ENCODE data around the gene PPP2R3A. TPM values are rescaled to one million over a fixed set of nuclear protein-coding genes. Genes with fewer than 3 reads are reported as not detected.

The PPP2R3A gene
- total and polyA plus RNA-seq, 2 of the 4 experiments (the other 2 are of a cell fraction): 11.3 to 37.3 TPM

- BruUV-seq (replicated peaks): no TSS peak
- in situ Hi-C loops (cut with MboI; ENCODE audit: low sequenced_read_pairs): no loop called here
- POLR2A ChIA-PET (ENCODE audit: unreplicated experiment): no interaction called here
These were observed 56.3 kb downstream of the PPP2R3A start for GRCh38 chr3:136021803-136022202.

More at GRCh38 chr3:136021803-136022202, 56.3 kb downstream of the PPP2R3A start:
- Histone ChIP-seq H4K5ac (ENCODE audit: low read depth, low read length) (no peak overlapping the region), H3K9me1 (ENCODE audit: insufficient read depth, low read length) (peaks cover 3% of the 10 kb centered on the region; the same call in 1 of the 2 replicates), H3K4ac (ENCODE audit: low read depth, low read length) (no peak overlapping the region), H2BK15ac (ENCODE audit: low read depth, low read length) (no peak overlapping the region), H2BK120ac (ENCODE audit: low read depth, low read length) (no peak overlapping the region), H4K8ac (ENCODE audit: low read depth in 2 of 2, low read length in 2 of 2) (no peak overlapping the region), H3K79me1 (ENCODE audit: low read depth in 1 of 2, low read length in 2 of 2) (peaks cover 18 to 47% of the 10 kb centered on the region in 2 experiments), H2AK9ac (replicated peaks; ENCODE audit: low read depth, low read length, poor library complexity) (no peak overlapping the region), H2AFZ (replicated peaks; ENCODE audit: low read length, poor library complexity) (no peak overlapping the region), H3K27me3 (ENCODE audit: control insufficient read depth, insufficient read depth, low read length) (no peaks in the 10 kb centered on the region), H2BK5ac (ENCODE audit: low read depth, low read length, poor library complexity, severe bottlenecking) (no peak overlapping the region), H3K36me3 (ENCODE audit: control insufficient read depth, insufficient read depth, low read length) (0 out of 2 replicates have a peak, but pooled peaks cover 1% of the 10 kb centered on the region), H3K9me3 (ENCODE audit: control insufficient read depth, insufficient read depth, low read length) (no peaks in the 10 kb centered on the region), H4K20me1 (ENCODE audit: insufficient read depth, low read length) (no peaks in the 10 kb centered on the region; the same call in 1 of the 2 replicates), H2BK20ac (ENCODE audit: low read depth, low read length) (no peak overlapping the region), H4K91ac (ENCODE audit: insufficient read depth, low read depth, low read length) (no peak overlapping the region), H2AK5ac (ENCODE audit: low read depth, low read length) (no peak overlapping the region), H3K18ac (ENCODE audit: low read depth, low read length) (no peak overlapping the region), H3K4me3 (ENCODE audit: insufficient read depth, low read depth, low read length) (no peak overlapping the region), H3K9ac (ENCODE audit: low read depth, low read length) (no peak overlapping the region), H3K27ac (ENCODE audit: insufficient read depth, low read length) (no peak overlapping the region), H3K56ac (ENCODE audit: extremely low read depth, insufficient read depth, low read length) (no peak overlapping the region), H3K4me1 (ENCODE audit: control insufficient read depth, insufficient read depth, low read length) (peaks cover 8% of the 10 kb centered on the region), H3K4me2 (ENCODE audit: low read depth, low read length) (no peak overlapping the region), H3K14ac (replicated peaks; ENCODE audit: low read depth, low read length) (no peak overlapping the region), H3K23ac (ENCODE audit: low read depth, low read length) (no peak overlapping the region)
- TF ChIP-seq RCOR1 (IDR thresholded peaks at IDR 0.05; ENCODE audit: insufficient replicate concordance, low read length): no peak
- TF ChIP-seq MXI1 (IDR thresholded peaks at IDR 0.05; ENCODE audit: borderline replicate concordance, low read depth, low read length): no peak
- no peak for TF ChIP-seq NFE2L2 (IDR thresholded peaks at IDR 0.05; ENCODE audit: low read depth, low read length)
- TF ChIP-seq BHLHE40 (IDR thresholded peaks at IDR 0.05; ENCODE audit: low read depth, low read length): no peak
- TF ChIP-seq USF2 (IDR thresholded peaks at IDR 0.05; ENCODE audit: low read depth, low read length): no peak
- TF ChIP-seq SMC3 (IDR thresholded peaks at IDR 0.05; ENCODE audit: low read depth, low read length): no peak
- ATAC-seq (ENCODE audit: low read depth) (no peak), DNase-seq (peak; percentile 74)
- CTCF ChIA-PET: interaction anchor here (1.4 kb wide), 1 partner anchor 730 kb away, joined by 3 read pairs; the partner anchor contains the start of gene STAG1
- no CpG with 5 or more reads among the region's 1 CpG for WGBS, 2 experiments (ENCODE audit: extremely low coverage in 2 of 2, insufficient read length in 1 of 2)
- intact Hi-C loops (cut with micrococcal nuclease) (no loop called here), dilution Hi-C loops (cut with HindIII; ENCODE audit: low sequenced_read_pairs, unreplicated experiment) (no loop called here)
